Loucy (cell line): ENCODE results near the gene MAP2K1.

Source experiments
- H2AFZ ChIP-seq: fragments of 200-600 bp; sonication (generic); 2 replicates; pipeline ENCODE4 v1.6.0; 2016; ENCODE audit warnings: antibody characterized with exemption, mild to moderate bottlenecking, low read length, moderate library complexity
- H3F3A ChIP-seq: fragments of 200-600 bp; 2 replicates; pipeline ENCODE4 v1.6.0; 2016; ENCODE audit warnings: antibody characterized with exemption, low read depth, mild to moderate bottlenecking
- H3K27me3 ChIP-seq: fragments of 200-600 bp; sonication (generic); 2 replicates; pipeline ENCODE4 v1.6.1; 2014; ENCODE audit warnings: low read length, mild to moderate bottlenecking; ENCODE audit not compliant: insufficient read depth, poor library complexity, severe bottlenecking
- H3K36me3 ChIP-seq: fragments of 200-600 bp; sonication (generic); 2 replicates; pipeline ENCODE4 v1.6.1; 2016; ENCODE audit warnings: low read length; ENCODE audit not compliant: insufficient read depth
- H3K4me1 ChIP-seq: fragments of 200-600 bp; sonication (generic); 2 replicates; pipeline ENCODE4 v1.5.1; 2014; ENCODE audit warnings: low read length, mild to moderate bottlenecking; ENCODE audit not compliant: insufficient read depth, poor library complexity, severe bottlenecking
- H3K4me2 ChIP-seq: fragments of 200-600 bp; sonication (generic); 2 replicates; pipeline ENCODE4 v1.6.0; 2014; ENCODE audit warnings: antibody characterized with exemption, low read length, low read depth, mild to moderate bottlenecking; ENCODE audit not compliant: poor library complexity, severe bottlenecking
- H3K4me3 ChIP-seq: fragments of 200-600 bp; sonication (generic); 2 replicates; pipeline ENCODE4 v1.5.1; 2014; ENCODE audit warnings: low read length, mild to moderate bottlenecking, mixed read lengths; ENCODE audit not compliant: poor library complexity, severe bottlenecking
- H3K79me2 ChIP-seq: fragments of 200-600 bp; sonication (generic); 2 replicates; pipeline ENCODE4 v1.6.1; 2014; ENCODE audit warnings: low read length; ENCODE audit not compliant: insufficient read depth
- H3K9ac ChIP-seq: fragments of 200-600 bp; sonication (generic); 2 replicates; pipeline ENCODE4 v1.6.0; 2014; ENCODE audit warnings: mild to moderate bottlenecking, low read depth, low read length, moderate library complexity; ENCODE audit not compliant: poor library complexity, severe bottlenecking
- H3K9me2 ChIP-seq: fragments of 200-600 bp; sonication (generic); replicated peaks from 2 replicates; pipeline ENCODE4 v1.6.1; 2016; ENCODE audit warnings: low read depth, low read length, mixed read lengths
- H3K9me3 ChIP-seq: fragments of 200-600 bp; sonication (generic); 2 replicates; pipeline ENCODE4 v1.6.1; 2014; ENCODE audit warnings: mild to moderate bottlenecking, antibody characterized with exemption, low read length, low read depth; ENCODE audit not compliant: insufficient read depth
- H4K20me1 ChIP-seq: fragments of 200-600 bp; sonication (generic); 2 replicates; pipeline ENCODE4 v1.6.0; 2014; ENCODE audit warnings: antibody characterized with exemption, low read length, mild to moderate bottlenecking; ENCODE audit not compliant: insufficient read depth, poor library complexity, severe bottlenecking
- EZH2phosphoT487 ChIP-seq: fragments of 200-600 bp; IDR thresholded peaks from 2 replicates; pipeline ENCODE4 v1.6.1; 2018; ENCODE audit warnings: antibody characterized with exemption, mild to moderate bottlenecking, moderate library complexity, borderline replicate concordance
- TF ChIP-seq, protein P1 (sequence below): fragments of 200-600 bp; sonication (generic); conservative IDR thresholded peaks from 2 replicates; pipeline ENCODE4 v1.5.1; 2014; ENCODE audit warnings: mild to moderate bottlenecking, antibody characterized with exemption, low read length

The MAP2K1 gene

DNA sequence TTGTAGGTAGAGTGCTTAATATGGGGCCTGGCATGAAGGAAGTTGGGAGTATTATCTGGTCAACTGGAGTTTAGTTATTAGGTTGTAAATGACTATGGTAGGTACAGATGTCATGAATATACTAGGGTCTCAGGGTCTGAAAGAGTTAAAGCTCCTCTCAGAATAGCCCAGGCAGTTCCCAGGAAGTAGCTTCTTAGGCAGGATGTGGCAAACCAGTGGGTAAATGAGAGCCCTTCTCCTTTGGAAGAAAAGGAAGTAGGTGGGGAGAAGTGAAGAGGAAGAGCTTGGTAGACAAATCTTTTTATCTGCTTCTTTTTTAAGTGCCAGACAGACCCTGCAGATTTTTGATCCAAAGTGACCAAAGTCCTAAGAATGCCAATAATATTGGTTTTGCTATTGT, 24.5 kb downstream of the MAP2K1 start:
- Histone ChIP-seq H3K27me3 (no peaks in the 10 kb centered on the region), H3K4me1 (peaks cover 48% of the 10 kb centered on the region), H3K4me2 (peak overlapping the region; percentile 85), H3K9me2 (no peaks in the 10 kb centered on the region), H3F3A (no peaks in the 10 kb centered on the region; the same call in none of the 2 replicates), H4K20me1 (peaks cover 18% of the 10 kb centered on the region), H2AFZ (no peak overlapping the region), H3K9ac (peak overlapping the region; percentile 44), H3K36me3 (peaks cover 7% of the 10 kb centered on the region; the same call in 1 of the 2 replicates), H3K79me2 (peaks cover 98% of the 10 kb centered on the region), H3K4me3 (peak overlapping the region; percentile 65), H3K9me3 (peaks cover 12% of the 10 kb centered on the region; the same call in 1 of the 2 replicates)
- TF ChIP-seq, protein P1, sequence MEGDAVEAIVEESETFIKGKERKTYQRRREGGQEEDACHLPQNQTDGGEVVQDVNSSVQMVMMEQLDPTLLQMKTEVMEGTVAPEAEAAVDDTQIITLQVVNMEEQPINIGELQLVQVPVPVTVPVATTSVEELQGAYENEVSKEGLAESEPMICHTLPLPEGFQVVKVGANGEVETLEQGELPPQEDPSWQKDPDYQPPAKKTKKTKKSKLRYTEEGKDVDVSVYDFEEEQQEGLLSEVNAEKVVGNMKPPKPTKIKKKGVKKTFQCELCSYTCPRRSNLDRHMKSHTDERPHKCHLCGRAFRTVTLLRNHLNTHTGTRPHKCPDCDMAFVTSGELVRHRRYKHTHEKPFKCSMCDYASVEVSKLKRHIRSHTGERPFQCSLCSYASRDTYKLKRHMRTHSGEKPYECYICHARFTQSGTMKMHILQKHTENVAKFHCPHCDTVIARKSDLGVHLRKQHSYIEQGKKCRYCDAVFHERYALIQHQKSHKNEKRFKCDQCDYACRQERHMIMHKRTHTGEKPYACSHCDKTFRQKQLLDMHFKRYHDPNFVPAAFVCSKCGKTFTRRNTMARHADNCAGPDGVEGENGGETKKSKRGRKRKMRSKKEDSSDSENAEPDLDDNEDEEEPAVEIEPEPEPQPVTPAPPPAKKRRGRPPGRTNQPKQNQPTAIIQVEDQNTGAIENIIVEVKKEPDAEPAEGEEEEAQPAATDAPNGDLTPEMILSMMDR: no peak
- TF ChIP-seq EZH2phosphoT487: no peak

DNA sequence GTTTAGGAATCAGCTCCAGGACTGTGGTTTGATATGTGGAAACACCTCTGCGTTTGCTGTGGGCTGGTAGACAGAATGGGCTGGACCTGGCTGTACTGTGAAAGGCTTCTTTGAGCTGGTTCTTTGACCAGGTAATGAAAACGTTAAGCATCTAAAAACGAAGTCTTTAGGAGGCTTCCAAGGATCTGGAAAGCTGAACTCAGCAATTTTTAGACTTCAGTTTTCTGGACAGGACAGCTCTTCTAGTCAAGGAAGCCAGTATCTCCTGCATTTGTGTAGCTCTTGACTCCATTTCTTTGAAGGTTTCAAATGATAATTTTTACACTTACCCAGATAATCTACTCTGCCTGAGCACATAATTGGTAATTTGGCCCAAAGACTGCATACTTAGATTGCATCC, 25.5 kb downstream of the MAP2K1 start:
- H4K20me1 ChIP-seq: peaks cover 18% of the 10 kb centered on the region
- peaks cover 98% of the 10 kb centered on the region for H3K79me2 ChIP-seq
- H3F3A ChIP-seq: no peaks in the 10 kb centered on the region; the same call in none of the 2 replicates
- H3K27me3 ChIP-seq: no peaks in the 10 kb centered on the region
- H3K9me3 ChIP-seq: peaks cover 12% of the 10 kb centered on the region; the same call in 1 of the 2 replicates
- no peak overlapping the region for H2AFZ ChIP-seq
- H3K9ac ChIP-seq: no peak overlapping the region
- H3K9me2 ChIP-seq: no peaks in the 10 kb centered on the region
- H3K36me3 ChIP-seq: peaks cover 7% of the 10 kb centered on the region; the same call in 1 of the 2 replicates
- H3K4me2 ChIP-seq: peak overlapping the region; percentile 85
- no peak overlapping the region for H3K4me3 ChIP-seq
- peaks cover 45% of the 10 kb centered on the region for H3K4me1 ChIP-seq
- no peak for TF ChIP-seq EZH2phosphoT487
- TF ChIP-seq, protein P1: no peak

DNA sequence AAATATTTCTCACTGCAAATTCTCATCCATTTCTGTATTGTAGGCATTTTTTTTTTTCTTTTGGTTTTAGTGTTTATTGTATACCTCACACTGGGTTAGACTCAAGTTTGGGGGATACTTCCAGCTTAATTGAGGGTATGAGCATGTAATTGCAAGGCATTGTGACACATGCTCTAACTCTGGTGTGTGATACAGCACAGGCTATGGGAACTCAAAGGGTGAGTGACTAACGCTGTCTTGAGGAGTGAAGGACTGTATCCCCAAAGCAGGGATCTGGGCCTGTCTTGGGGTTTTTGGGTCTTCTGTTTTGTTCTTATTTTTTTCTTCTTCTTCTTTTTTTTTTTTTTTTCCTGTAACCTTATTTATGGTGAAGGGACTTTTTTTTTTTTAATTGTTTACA, 26.9 kb downstream of the MAP2K1 start:
- Histone ChIP-seq H3K4me1 (peaks cover 37% of the 10 kb centered on the region), H3K79me2 (peaks cover 98% of the 10 kb centered on the region), H4K20me1 (peaks cover 15% of the 10 kb centered on the region)

More for the DNA sequence above, 26.9 kb downstream of the MAP2K1 start:
- H3K4me2 ChIP-seq: no peak overlapping the region
- H3K9ac ChIP-seq: no peak overlapping the region
- no peak for TF ChIP-seq EZH2phosphoT487
- TF ChIP-seq, protein P1: no peak
- H3K27me3 ChIP-seq: no peaks in the 10 kb centered on the region
- no peak overlapping the region for H2AFZ ChIP-seq
- H3K9me2 ChIP-seq: no peaks in the 10 kb centered on the region
- H3K9me3 ChIP-seq: peaks cover 12% of the 10 kb centered on the region; the same call in 1 of the 2 replicates
- H3K4me3 ChIP-seq: no peak overlapping the region
- H3K36me3 ChIP-seq: peaks cover 7% of the 10 kb centered on the region; the same call in 1 of the 2 replicates
- H3F3A ChIP-seq: no peaks in the 10 kb centered on the region; the same call in none of the 2 replicates
